OCI-LY7 (cell line): ENCODE measurements around the gene AKR7A3. TPM values are rescaled to one million over a fixed set of nuclear protein-coding genes. Genes with fewer than 3 reads are reported as not detected.

ENCODE experiments used
- BruUV-seq: library from RNA; stranded (reverse); fragments of 400-500 nt; replicated peaks from 2 replicates; lab custom pipeline; 2021; lab: Mats Ljungman, UMichigan
- CTCF ChIA-PET: fragments of 300-600 bp; sonication (Branson Sonifier 250); formaldehyde crosslinking; loops from one replicate; lab custom pipeline; 2022; ENCODE audit warnings: antibody characterized with exemption; ENCODE audit not compliant: unreplicated experiment; lab: Charles Lee
- POLR2A ChIA-PET: fragments of 300-600 bp; sonication (Branson Sonifier 250); formaldehyde crosslinking; loops from one replicate; lab custom pipeline; 2022; ENCODE audit warnings: antibody characterized with exemption; lab: Charles Lee
- DNase-seq: peaks from one replicate; pipeline ENCODE4 v3.0.0-alpha.2; 2015; ENCODE audit warnings: low spot score
- H2AFZ ChIP-seq: fragments of 200-600 bp; sonication (generic), shearing (Covaris generic); 2 replicates; pipeline ENCODE4 v1.6.1; 2014; ENCODE audit warnings: mild to moderate bottlenecking, antibody characterized with exemption, low read length, moderate library complexity
- H3K27ac ChIP-seq: fragments of 200-600 bp; sonication (generic); 2 replicates; pipeline ENCODE4 v1.5.1; 2014; ENCODE audit warnings: mixed run types, low read depth, mild to moderate bottlenecking, moderate library complexity, low read length, inconsistent platforms; ENCODE audit not compliant: poor library complexity, severe bottlenecking
- H3K36me3 ChIP-seq: fragments of 200-600 bp; sonication (generic); 2 replicates; pipeline ENCODE4 v1.6.1; 2014; ENCODE audit warnings: mild to moderate bottlenecking, antibody characterized with exemption, low read length, moderate library complexity, mixed read lengths; ENCODE audit not compliant: insufficient read depth
- H3K4me1 ChIP-seq: fragments of 200-600 bp; sonication (generic); 2 replicates; pipeline ENCODE4 v1.5.1; 2014; ENCODE audit warnings: mild to moderate bottlenecking, low read length; ENCODE audit not compliant: insufficient read depth, poor library complexity, severe bottlenecking
- H3K4me2 ChIP-seq: fragments of 200-600 bp; sonication (generic); 2 replicates; pipeline ENCODE4 v1.6.1; 2014; ENCODE audit warnings: mild to moderate bottlenecking, low read length
- H3K4me3 ChIP-seq: fragments of 200-600 bp; sonication (generic); 2 replicates; pipeline ENCODE4 v1.5.1; 2014; ENCODE audit warnings: mild to moderate bottlenecking, low read depth, low read length; ENCODE audit not compliant: poor library complexity, severe bottlenecking
- H3K79me2 ChIP-seq: fragments of 200-600 bp; sonication (generic); 2 replicates; pipeline ENCODE4 v1.6.1; 2016; ENCODE audit warnings: low read depth, mild to moderate bottlenecking, low read length, moderate library complexity, mixed read lengths; ENCODE audit not compliant: insufficient read depth
- H3K9me2 ChIP-seq: fragments of 200-600 bp; sonication (generic); 2 replicates; pipeline ENCODE4 v1.6.1; 2016; ENCODE audit warnings: mild to moderate bottlenecking, low read length, mixed read lengths; ENCODE audit not compliant: insufficient read depth
- H3K9me3 ChIP-seq: fragments of 200-600 bp; sonication (generic); 2 replicates; pipeline ENCODE4 v1.6.1; 2014; ENCODE audit warnings: mild to moderate bottlenecking, mixed run types, low read length, mixed read lengths
- H4K20me1 ChIP-seq: fragments of 200-600 bp; sonication (generic); 2 replicates; pipeline ENCODE4 v1.6.1; 2014; ENCODE audit warnings: mild to moderate bottlenecking, antibody characterized with exemption, low read length, moderate library complexity, mixed read lengths; ENCODE audit not compliant: insufficient read depth
- CTCF ChIP-seq: fragments of 200-600 bp; sonication (generic); conservative IDR thresholded peaks from 2 replicates; pipeline ENCODE4 v1.5.1; 2014; ENCODE audit warnings: mild to moderate bottlenecking, antibody characterized with exemption, low read length, moderate library complexity, mixed read lengths
- EZH2phosphoT487 ChIP-seq: fragments of 200-600 bp; sonication (generic); IDR thresholded peaks from 2 replicates; pipeline ENCODE4 v1.6.1; 2018; ENCODE audit warnings: low read depth, borderline replicate concordance, mild to moderate bottlenecking, mixed run types, antibody characterized with exemption, low read length, moderate library complexity, mixed read lengths
- intact Hi-C: fragments of 100-400 bp; cut with micrococcal nuclease; formaldehyde crosslinking; loops from one replicate; pipeline ENCODE4 v1.10.0; 2022; ENCODE audit not compliant: unreplicated experiment
- total RNA-seq, 2 experiments: library from RNA; depleted of rRNA in 1 of 2; stranded (reverse); fragments of >200 nt in 1 of 2; shearing (Covaris generic) in 1 of 2; gene quantifications; 2 replicates each; pipeline ENCODE4 v1.2.3, GENCODE V29; 2014 to 2022

Gene AKR7A3
- total RNA-seq, 2 experiments from 2014 or later = 1.2 to 2.6 TPM

GRCh38 chr1:19331262-19331878, 42.8 kb upstream of the AKR7A3 start:
- Histone ChIP-seq H3K4me2 (no peak overlapping the region), H3K4me3 (no peak overlapping the region), H3K36me3 (no peaks in the 10 kb centered on the region; the same call in 1 of the 2 replicates), H3K9me2 (no peaks in the 10 kb centered on the region), H3K9me3 (no peaks in the 10 kb centered on the region), H3K79me2 (no peaks in the 10 kb centered on the region), H3K4me1 (no peaks in the 10 kb centered on the region), H3K27ac (no peak overlapping the region), H4K20me1 (no peaks in the 10 kb centered on the region), H2AFZ (no peak overlapping the region)
- TF ChIP-seq EZH2phosphoT487 = no peak
- TF ChIP-seq CTCF = no peak
- ChIA-PET CTCF (no interaction called here), POLR2A (no interaction called here)
- intact Hi-C loops = no loop called here
- no peak for DNase-seq
- no TSS peak for BruUV-seq

DNA sequence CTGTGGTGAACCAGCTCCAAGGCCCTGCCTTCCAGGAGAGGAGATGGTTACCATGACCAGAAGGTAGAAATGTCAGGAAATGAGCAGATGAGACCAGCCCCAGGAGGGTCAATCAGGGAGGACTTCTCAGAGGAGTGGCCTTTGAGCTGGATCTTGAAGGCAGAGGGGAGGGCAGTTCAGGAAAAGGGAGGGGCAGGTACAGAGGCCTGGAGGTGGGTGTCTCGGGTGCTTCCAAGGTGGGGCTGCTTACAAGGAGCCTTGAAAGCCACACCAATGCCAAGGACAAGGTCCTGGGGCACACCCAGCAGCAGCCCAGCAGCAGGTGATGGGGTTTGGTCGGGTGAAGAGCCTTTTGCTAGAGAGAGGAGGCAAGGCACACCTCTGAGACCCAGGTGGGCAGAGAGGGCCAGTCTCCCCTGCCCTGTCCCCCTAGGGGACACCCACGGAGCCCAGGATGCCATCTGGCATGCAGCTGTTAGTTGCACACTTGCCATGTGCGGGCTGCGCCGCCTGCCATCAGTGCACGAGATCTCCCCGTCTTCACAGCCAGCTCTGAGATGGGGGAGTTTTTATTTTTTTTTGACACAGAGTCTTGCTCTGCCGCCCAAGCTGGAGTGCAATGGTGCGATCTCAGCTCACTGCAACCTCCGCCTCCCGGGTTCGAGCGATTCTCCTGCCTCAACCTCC, 42.0 kb upstream of the AKR7A3 start:
- H3K36me3 ChIP-seq = peaks cover 4% of the 10 kb centered on the region; the same call in 1 of the 2 replicates
- ChIA-PET CTCF (no interaction called here), POLR2A (no interaction called here)
- no peak for TF ChIP-seq CTCF
- no peak for TF ChIP-seq EZH2phosphoT487
- H2AFZ ChIP-seq = no peak overlapping the region
- H3K27ac ChIP-seq = no peak overlapping the region
- no peaks in the 10 kb centered on the region for H3K79me2 ChIP-seq
- H3K9me2 ChIP-seq = no peaks in the 10 kb centered on the region
- H3K9me3 ChIP-seq = no peaks in the 10 kb centered on the region
- H3K4me1 ChIP-seq = no peaks in the 10 kb centered on the region
- BruUV-seq = no TSS peak
- H4K20me1 ChIP-seq = no peaks in the 10 kb centered on the region
- no peak overlapping the region for H3K4me3 ChIP-seq
- no peak overlapping the region for H3K4me2 ChIP-seq
- intact Hi-C loops = no loop called here
- DNase-seq = no peak

DNA sequence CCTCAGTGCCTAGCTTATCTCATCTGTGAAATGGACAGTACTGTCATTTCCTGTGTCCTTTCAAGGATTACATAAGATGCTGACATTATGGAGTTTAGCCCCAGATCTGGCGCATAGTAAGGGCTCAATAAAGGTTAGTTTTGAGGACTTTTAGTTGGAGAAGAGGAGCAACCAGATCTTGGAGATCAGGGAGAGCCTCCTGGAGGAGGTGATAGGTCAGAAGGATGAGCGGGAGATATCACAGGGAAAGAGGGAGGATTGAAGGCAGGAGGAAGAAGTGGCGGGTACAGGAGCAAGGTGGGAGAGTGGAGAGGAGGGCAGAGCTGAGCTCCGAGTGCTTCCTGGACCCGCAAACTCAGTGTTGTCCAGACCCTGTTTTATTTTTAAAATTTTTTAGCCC, 41.0 kb upstream of the AKR7A3 start:
- Histone ChIP-seq H3K4me2 (no peak overlapping the region), H3K9me3 (no peaks in the 10 kb centered on the region), H3K9me2 (no peaks in the 10 kb centered on the region), H4K20me1 (no peaks in the 10 kb centered on the region), H3K36me3 (peaks cover 8% of the 10 kb centered on the region; the same call in 1 of the 2 replicates), H2AFZ (no peak overlapping the region), H3K4me1 (no peaks in the 10 kb centered on the region), H3K4me3 (no peak overlapping the region), H3K79me2 (no peaks in the 10 kb centered on the region), H3K27ac (no peak overlapping the region)
- BruUV-seq = no TSS peak
- ChIA-PET POLR2A (no interaction called here), CTCF (no interaction called here)
- intact Hi-C loops = no loop called here
- DNase-seq = no peak
- TF ChIP-seq EZH2phosphoT487 (no peak), CTCF (no peak)
